Measurements from ENCODE around the gene P2RX5.

- TF ChIP-seq POLR2A (IDR thresholded peaks at IDR 0.05) (no peak), CTCF (IDR thresholded peaks at IDR 0.05) (no peak)
These were observed 48.7 kb downstream of the P2RX5 start for GRCh38 chr17:3647251-3647650.

Data from adrenal gland (tissue), 5 donors.